GM12801 (cell line): Measurements from ENCODE around the gene SHC2.

Experiments
- TF ChIP-seq, protein P1 (sequence below): IDR thresholded peaks from one replicate; pipeline ENCODE4 v1.5.1; 2011; ENCODE audit warnings: control low read depth; ENCODE audit not compliant: insufficient read length; ENCODE audit errors: extremely low read depth

SHC2 gene

DNA sequence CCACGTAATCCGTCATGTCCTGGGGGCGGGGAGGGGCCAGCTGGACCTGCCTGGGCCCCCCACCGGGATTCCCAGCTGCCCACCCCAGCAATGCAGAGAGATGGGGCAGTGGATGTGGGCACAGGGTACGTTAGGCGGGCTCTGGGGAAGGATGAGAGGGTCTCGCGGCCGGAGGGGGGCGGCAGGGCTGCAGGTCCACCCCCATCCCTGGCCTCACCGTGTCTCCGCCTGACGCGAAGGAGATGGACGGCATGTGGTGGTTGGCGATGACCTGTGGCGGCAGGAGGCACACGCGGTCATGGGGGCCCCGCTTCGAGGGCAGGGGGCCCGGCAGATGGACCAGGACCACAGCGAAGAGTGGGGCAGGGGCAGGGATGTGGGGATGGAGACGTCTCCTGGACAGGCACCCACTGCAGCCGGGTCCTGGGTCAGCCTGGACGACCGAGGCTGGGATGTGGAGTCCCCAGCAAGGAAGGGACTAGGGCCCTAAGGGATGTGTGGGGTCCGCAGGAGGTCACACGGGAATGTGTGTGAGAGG lies 24.4 kb downstream of the SHC2 start:
- TF ChIP-seq, protein P1, sequence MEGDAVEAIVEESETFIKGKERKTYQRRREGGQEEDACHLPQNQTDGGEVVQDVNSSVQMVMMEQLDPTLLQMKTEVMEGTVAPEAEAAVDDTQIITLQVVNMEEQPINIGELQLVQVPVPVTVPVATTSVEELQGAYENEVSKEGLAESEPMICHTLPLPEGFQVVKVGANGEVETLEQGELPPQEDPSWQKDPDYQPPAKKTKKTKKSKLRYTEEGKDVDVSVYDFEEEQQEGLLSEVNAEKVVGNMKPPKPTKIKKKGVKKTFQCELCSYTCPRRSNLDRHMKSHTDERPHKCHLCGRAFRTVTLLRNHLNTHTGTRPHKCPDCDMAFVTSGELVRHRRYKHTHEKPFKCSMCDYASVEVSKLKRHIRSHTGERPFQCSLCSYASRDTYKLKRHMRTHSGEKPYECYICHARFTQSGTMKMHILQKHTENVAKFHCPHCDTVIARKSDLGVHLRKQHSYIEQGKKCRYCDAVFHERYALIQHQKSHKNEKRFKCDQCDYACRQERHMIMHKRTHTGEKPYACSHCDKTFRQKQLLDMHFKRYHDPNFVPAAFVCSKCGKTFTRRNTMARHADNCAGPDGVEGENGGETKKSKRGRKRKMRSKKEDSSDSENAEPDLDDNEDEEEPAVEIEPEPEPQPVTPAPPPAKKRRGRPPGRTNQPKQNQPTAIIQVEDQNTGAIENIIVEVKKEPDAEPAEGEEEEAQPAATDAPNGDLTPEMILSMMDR, result no peak

DNA sequence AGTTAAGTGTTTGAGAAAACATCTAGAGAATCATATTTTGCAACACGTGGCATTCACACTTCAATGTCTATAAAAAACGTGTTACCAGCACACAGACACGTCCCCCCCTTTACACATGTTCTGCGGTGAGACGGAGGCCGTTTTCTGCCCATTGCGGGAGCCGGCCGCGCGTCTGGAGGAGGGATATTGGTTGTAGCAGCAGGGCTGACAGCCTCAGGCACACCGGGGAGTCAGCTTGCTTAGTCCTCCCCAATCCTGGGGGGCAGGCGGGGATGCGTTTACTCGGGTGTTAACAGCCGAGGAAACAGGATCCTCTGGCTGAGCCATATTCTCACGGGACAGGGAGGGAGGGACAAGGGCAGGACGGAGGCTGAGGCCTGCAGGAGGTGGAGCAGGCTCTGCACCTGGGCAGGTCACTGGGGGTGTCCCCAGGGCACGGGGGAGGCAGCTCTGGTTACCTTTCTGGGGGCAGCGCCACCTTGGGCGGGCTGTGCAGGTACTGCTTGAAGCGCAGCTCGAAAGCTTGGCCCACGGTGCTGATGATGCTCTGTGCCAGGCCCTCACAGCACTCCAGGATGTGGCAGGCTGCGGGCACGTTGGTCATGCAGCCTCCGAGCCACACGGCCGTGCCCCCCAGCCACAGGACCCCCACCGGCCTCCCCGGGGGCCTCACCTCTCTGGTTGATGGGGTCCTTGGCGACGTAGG lies 25.0 kb downstream of the SHC2 start:
- TF ChIP-seq, protein P1, result no peak

DNA sequence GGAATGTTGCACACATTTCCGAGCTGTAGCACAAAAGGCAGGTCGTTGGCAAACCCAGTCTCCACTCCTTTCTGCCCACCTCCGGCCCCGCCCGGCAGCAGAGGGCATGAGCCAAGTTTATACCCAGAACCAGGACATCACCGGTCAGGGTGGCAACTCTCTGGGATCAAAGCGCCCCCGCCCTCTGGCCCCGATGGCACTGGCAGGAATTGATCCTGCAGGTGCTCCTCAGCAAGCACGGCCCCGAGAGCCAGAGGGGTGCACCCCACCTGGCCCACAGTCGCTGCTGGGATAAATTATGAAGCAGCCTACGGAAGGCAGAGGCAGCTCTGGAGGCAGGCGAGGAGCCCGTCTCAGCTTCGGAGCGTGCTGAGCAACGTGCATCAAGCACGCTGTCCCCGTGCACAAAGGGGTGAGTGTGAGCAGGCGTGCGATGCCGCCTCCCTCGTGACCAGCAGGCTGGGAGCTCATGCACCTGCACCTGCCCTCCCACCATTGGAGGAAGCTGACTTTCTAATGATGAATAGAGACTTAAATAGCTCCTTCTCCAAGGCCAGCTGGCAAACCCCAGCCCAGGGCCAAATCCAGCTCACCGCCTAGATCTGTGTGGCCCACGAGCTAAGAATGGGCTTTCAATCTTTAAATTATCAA lies 25.7 kb downstream of the SHC2 start:
- TF ChIP-seq, protein P1, result no peak

DNA sequence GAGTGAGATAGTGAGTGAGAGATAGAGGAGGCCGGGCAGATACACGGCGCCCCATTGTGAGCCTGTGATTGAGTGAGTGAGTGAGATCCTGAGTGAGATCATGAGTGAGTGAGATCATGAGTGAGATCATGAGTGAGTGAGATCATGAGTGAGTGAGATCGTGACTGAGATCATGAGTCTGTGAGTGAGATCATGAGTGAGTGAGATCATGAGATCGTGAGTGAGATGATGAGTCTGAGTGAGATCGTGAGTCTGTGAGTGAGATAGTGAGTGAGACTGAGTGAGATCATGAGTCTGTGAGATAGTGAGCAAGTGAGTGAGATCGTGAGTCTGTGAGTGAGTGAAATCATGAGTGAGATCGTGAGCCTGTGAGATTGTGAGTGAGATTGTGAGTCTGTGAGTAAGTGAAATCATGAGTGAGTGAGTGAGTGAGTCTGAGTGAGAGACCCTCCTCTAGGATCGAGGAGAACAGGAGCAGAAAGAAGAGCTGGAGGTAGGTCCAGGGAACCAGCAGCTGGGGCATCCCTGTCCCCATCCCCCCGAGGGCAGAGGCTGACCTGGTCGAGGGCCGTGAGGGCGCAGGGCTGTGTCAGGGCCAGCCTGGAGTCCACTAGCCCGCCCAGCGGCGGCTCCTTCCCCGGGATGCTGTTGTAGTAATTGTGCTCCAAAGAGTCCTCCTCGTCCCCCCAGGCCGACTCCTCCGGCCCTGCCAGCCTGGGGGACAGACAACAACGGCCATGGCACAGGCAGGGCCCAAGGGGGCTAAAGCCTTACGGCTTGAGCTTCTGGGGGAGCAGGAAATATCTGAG lies 26.5 kb downstream of the SHC2 start:
- TF ChIP-seq, protein P1, result no peak

DNA sequence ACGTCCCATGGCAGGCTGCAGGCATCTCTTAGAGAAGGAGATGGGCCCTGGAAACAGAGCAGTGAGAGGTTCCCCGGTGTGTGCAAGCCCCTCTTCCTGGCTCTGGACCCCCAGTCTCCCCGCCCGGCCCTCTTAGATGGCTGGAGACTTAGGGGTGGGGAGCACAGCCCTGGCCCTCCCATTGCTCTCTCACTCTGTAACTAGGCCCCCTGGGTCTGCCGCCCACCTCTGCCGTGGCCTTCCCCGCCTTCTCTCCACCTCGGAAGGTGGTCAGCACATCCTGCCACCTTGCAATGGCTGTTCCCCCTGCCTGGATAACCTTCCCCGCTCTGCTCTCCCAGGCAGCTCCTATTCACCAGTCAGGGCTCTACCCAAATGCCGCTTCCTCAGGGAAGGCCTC lies 30.1 kb downstream of the SHC2 start:
- TF ChIP-seq, protein P1, result no peak

DNA sequence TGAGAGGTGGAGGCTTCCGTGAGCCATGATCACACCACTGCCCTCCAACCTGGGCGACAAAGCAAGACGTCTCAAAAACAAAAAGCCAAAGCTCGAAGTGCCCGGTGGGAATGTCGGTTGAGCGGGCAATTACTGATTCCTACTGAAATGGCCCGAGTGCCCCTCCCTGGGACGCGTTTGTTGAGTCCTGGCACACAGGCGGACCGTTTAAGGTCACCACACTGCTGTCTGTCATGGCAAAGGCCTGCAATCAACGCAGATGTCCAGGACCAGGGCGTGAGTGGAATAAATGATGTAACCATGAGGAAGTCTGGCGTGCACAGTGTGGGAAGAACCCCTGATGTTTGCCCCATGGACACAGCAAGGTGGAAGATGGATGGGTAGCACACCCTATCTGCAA lies 32.7 kb downstream of the SHC2 start:
- TF ChIP-seq, protein P1, result no peak
